Neural cell (in vitro differentiated cells): ENCODE data around the gene APOC3. TPM values are rescaled to one million over a fixed set of nuclear protein-coding genes. Genes with fewer than 3 reads are reported as not detected.

Experiments used
- H2AFZ ChIP-seq: fragments of 200-600, 300-800 bp; sonication (generic), shearing (Covaris generic); 2 replicates; pipeline ENCODE4 v1.6.0; 2014; ENCODE audit warnings: low read depth, mild to moderate bottlenecking, antibody characterized with exemption, low read length, moderate library complexity
- H3F3A ChIP-seq: fragments of 200-600 bp; shearing (Covaris generic); 2 replicates; pipeline ENCODE4 v1.6.1; 2016; ENCODE audit warnings: mild to moderate bottlenecking, moderate library complexity, mixed read lengths, antibody characterized with exemption, low read length; ENCODE audit not compliant: insufficient read depth, poor library complexity, severe bottlenecking
- H3K27ac ChIP-seq: fragments of 200-600, 300-800 bp; sonication (generic), shearing (Covaris generic); 2 replicates; pipeline ENCODE4 v1.5.1; 2014; ENCODE audit warnings: mild to moderate bottlenecking, low read length, moderate library complexity
- H3K27me3 ChIP-seq: fragments of 300-800, 200-600 bp; sonication (generic), shearing (Covaris generic); 2 replicates; pipeline ENCODE4 v1.6.0; 2014; ENCODE audit warnings: mild to moderate bottlenecking, low read depth, low read length, moderate library complexity; ENCODE audit not compliant: insufficient read depth
- H3K36me3 ChIP-seq: fragments of 300-800, 200-600 bp; sonication (generic), shearing (Covaris generic); 2 replicates; pipeline ENCODE4 v1.5.1; 2014; ENCODE audit warnings: mild to moderate bottlenecking, antibody characterized with exemption, low read length, moderate library complexity; ENCODE audit not compliant: insufficient read depth
- H3K4me2 ChIP-seq: fragments of 300-800, 200-600 bp; sonication (generic), shearing (Covaris generic); 2 replicates; pipeline ENCODE4 v1.6.0; 2014; ENCODE audit warnings: mild to moderate bottlenecking, low read length
- H3K4me3 ChIP-seq: fragments of 300-800, 200-600 bp; sonication (generic), shearing (Covaris generic); 2 replicates; pipeline ENCODE4 v1.5.1; 2014; ENCODE audit warnings: mild to moderate bottlenecking, low read length, moderate library complexity
- H3K79me2 ChIP-seq: fragments of 200-600 bp; shearing (Covaris generic); replicated peaks from 2 replicates; pipeline ENCODE4 v1.6.0; 2014; ENCODE audit warnings: mild to moderate bottlenecking, low read length, moderate library complexity; ENCODE audit not compliant: insufficient read depth
- H3K9ac ChIP-seq: fragments of 300-800, 200-600 bp; sonication (generic), shearing (Covaris generic); 2 replicates; pipeline ENCODE4 v1.6.1; 2016; ENCODE audit warnings: mild to moderate bottlenecking, low read length, mixed read lengths
- H3K9me2 ChIP-seq: fragments of 200-600 bp; shearing (Covaris generic); 2 replicates; pipeline ENCODE4 v1.6.1; 2016; ENCODE audit warnings: mild to moderate bottlenecking, low read length, mixed read lengths; ENCODE audit not compliant: insufficient read depth
- H3K9me3 ChIP-seq: fragments of 200-600, 300-800 bp; sonication (generic), shearing (Covaris generic); 2 replicates; pipeline ENCODE4 v1.6.1; 2016; ENCODE audit warnings: mild to moderate bottlenecking, mixed run types, low read length, moderate library complexity, mixed read lengths
- H4K20me1 ChIP-seq: fragments of 200-600 bp; shearing (Covaris generic); 2 replicates; pipeline ENCODE4 v1.6.1; 2016; ENCODE audit warnings: mild to moderate bottlenecking, mixed run types; ENCODE audit not compliant: insufficient read depth
- CTCF ChIP-seq: fragments of 450-650 bp; IDR thresholded peaks from 2 replicates; pipeline ENCODE4 v1.5.1; 2014; ENCODE audit warnings: antibody characterized with exemption, mild to moderate bottlenecking, moderate library complexity; ENCODE audit not compliant: poor library complexity, severe bottlenecking
- EP300 ChIP-seq: fragments of 450-650 bp; conservative IDR thresholded peaks from 2 replicates; pipeline ENCODE4 v1.6.1; 2014; ENCODE audit warnings: antibody characterized with exemption, mild to moderate bottlenecking, moderate library complexity; ENCODE audit not compliant: poor library complexity, severe bottlenecking
- EZH2 ChIP-seq: fragments of 200-600, 300-800 bp; shearing (Covaris generic), sonication (generic); IDR thresholded peaks from 2 replicates; pipeline ENCODE4 v1.6.1; 2014; ENCODE audit warnings: antibody characterized with exemption, low read length, borderline replicate concordance, mild to moderate bottlenecking; ENCODE audit not compliant: insufficient read depth, poor library complexity, severe bottlenecking
- MXI1 ChIP-seq: fragments of 450-650 bp; conservative IDR thresholded peaks from 2 replicates; pipeline ENCODE4 v1.6.1; 2014; ENCODE audit warnings: antibody characterized with exemption, mild to moderate bottlenecking; ENCODE audit not compliant: poor library complexity, severe bottlenecking
- POLR2AphosphoS5 ChIP-seq: IDR thresholded peaks from 2 replicates; pipeline ENCODE4 v1.6.1; 2012
- RAD21 ChIP-seq: fragments of 450-650 bp; conservative IDR thresholded peaks from 2 replicates; pipeline ENCODE4 v1.6.1; 2014; ENCODE audit warnings: antibody characterized with exemption, mild to moderate bottlenecking, moderate library complexity
- SMC3 ChIP-seq: fragments of 450-650 bp; conservative IDR thresholded peaks from 2 replicates; pipeline ENCODE4 v1.6.1; 2014; ENCODE audit warnings: antibody characterized with exemption, mild to moderate bottlenecking, moderate library complexity; ENCODE audit not compliant: poor library complexity
- TAF1 ChIP-seq: IDR thresholded peaks from 2 replicates; pipeline ENCODE4 v1.6.1; 2012; ENCODE audit warnings: low read depth
- polyA plus RNA-seq: library from polyadenylated mRNA; depleted of rRNA; stranded (reverse); fragments of >200 nt; gene quantifications from 2 replicates; pipeline ENCODE4 v1.2.3, GENCODE V29; 2014
- TF ChIP-seq, protein P1 (sequence below): IDR thresholded peaks from 2 replicates; pipeline ENCODE4 v1.6.1; 2012; ENCODE audit warnings: borderline replicate concordance

The APOC3 gene
- polyA plus RNA-seq, 1 donor from 2014 or later: not detected

- Histone ChIP-seq H3K36me3 (no peaks in the 10 kb centered on the region), H3K9me2 (no peaks in the 10 kb centered on the region), H3K27me3 (no peaks in the 10 kb centered on the region), H3K27ac (no peak overlapping the region), H3K4me2 (no peak overlapping the region), H4K20me1 (no peaks in the 10 kb centered on the region), H3K9me3 (no peaks in the 10 kb centered on the region), H3K79me2 (no peaks in the 10 kb centered on the region), H3F3A (no peaks in the 10 kb centered on the region), H3K9ac (no peak overlapping the region), H2AFZ (no peak overlapping the region), H3K4me3 (no peak overlapping the region)
- no peak for TF ChIP-seq CTCF
- no peak for TF ChIP-seq EZH2
- no peak for TF ChIP-seq SMC3
- no peak for TF ChIP-seq MXI1
- TF ChIP-seq, protein P1, sequence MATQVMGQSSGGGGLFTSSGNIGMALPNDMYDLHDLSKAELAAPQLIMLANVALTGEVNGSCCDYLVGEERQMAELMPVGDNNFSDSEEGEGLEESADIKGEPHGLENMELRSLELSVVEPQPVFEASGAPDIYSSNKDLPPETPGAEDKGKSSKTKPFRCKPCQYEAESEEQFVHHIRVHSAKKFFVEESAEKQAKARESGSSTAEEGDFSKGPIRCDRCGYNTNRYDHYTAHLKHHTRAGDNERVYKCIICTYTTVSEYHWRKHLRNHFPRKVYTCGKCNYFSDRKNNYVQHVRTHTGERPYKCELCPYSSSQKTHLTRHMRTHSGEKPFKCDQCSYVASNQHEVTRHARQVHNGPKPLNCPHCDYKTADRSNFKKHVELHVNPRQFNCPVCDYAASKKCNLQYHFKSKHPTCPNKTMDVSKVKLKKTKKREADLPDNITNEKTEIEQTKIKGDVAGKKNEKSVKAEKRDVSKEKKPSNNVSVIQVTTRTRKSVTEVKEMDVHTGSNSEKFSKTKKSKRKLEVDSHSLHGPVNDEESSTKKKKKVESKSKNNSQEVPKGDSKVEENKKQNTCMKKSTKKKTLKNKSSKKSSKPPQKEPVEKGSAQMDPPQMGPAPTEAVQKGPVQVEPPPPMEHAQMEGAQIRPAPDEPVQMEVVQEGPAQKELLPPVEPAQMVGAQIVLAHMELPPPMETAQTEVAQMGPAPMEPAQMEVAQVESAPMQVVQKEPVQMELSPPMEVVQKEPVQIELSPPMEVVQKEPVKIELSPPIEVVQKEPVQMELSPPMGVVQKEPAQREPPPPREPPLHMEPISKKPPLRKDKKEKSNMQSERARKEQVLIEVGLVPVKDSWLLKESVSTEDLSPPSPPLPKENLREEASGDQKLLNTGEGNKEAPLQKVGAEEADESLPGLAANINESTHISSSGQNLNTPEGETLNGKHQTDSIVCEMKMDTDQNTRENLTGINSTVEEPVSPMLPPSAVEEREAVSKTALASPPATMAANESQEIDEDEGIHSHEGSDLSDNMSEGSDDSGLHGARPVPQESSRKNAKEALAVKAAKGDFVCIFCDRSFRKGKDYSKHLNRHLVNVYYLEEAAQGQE: no peak
Measured at GRCh38 chr11:116812109-116812508, 17.6 kb upstream of the APOC3 start.

- H3K27me3 ChIP-seq: no peaks in the 10 kb centered on the region
- H3K79me2 ChIP-seq: no peaks in the 10 kb centered on the region
- no peak overlapping the region for H3K4me3 ChIP-seq
- H3K9me3 ChIP-seq: no peaks in the 10 kb centered on the region
- no peak overlapping the region for H3K4me2 ChIP-seq
- no peaks in the 10 kb centered on the region for H4K20me1 ChIP-seq
- no peak overlapping the region for H2AFZ ChIP-seq
- H3F3A ChIP-seq: no peaks in the 10 kb centered on the region
- H3K36me3 ChIP-seq: no peaks in the 10 kb centered on the region
- H3K9ac ChIP-seq: no peak overlapping the region
- H3K9me2 ChIP-seq: no peaks in the 10 kb centered on the region
- no peak overlapping the region for H3K27ac ChIP-seq
- no peak for TF ChIP-seq EZH2
- TF ChIP-seq SMC3: no peak
- TF ChIP-seq TAF1: no peak
- TF ChIP-seq, protein P1: no peak
- no peak for TF ChIP-seq EP300
- no peak for TF ChIP-seq CTCF
- no peak for TF ChIP-seq MXI1
- TF ChIP-seq RAD21: no peak
- TF ChIP-seq POLR2AphosphoS5: no peak
Measured at GRCh38 chr11:116813170-116813569, 16.5 kb upstream of the APOC3 start.
